CD14-positive monocyte (primary cell): ENCODE results near the gene NLGN1. TPM values are rescaled to one million over a fixed set of nuclear protein-coding genes. Genes with fewer than 3 reads are reported as not detected.

Source experiments
- DNase-seq, 3 donors: peaks; one replicate each; pipeline ENCODE4 v3.0.0-alpha.2; 2011 to 2022
- H2AFZ ChIP-seq: 2 replicates; pipeline ENCODE4 v1.6.0; 2012; ENCODE audit warnings: mild to moderate bottlenecking, low read depth, low read length, inconsistent platforms; ENCODE audit not compliant: insufficient read depth, poor library complexity, severe bottlenecking
- H3K27ac ChIP-seq, 2 donors: 1 replicate in 1 of 2; 2 replicates in 1 of 2; pipeline ENCODE4 v1.5.1; 2012 to 2013; ENCODE audit warnings: low read length in 2 of 2, control low read depth in 1 of 2, inconsistent platforms in 1 of 2, low read depth in 1 of 2, mild to moderate bottlenecking in 1 of 2
- H3K27me3 ChIP-seq, 2 donors: one replicate each; pipeline versions ENCODE4 v1.6.0 to v1.6.1; 2011 to 2013; ENCODE audit warnings: low read length in 2 of 2; ENCODE audit not compliant: control insufficient read depth in 2 of 2, insufficient read depth in 2 of 2
- H3K36me3 ChIP-seq, 2 donors: replicated peaks in 1 of 2; 1 replicate in 1 of 2; 2 replicates in 1 of 2; pipeline versions ENCODE4 v1.5.1 to v1.6.1; 2012 to 2013; ENCODE audit warnings: low read length in 2 of 2, control low read depth in 1 of 2, inconsistent platforms in 1 of 2, mild to moderate bottlenecking in 1 of 2; ENCODE audit not compliant: insufficient read depth in 2 of 2, control insufficient read depth in 1 of 2
- H3K4me1 ChIP-seq, 2 donors: 1 replicate in 1 of 2; 2 replicates in 1 of 2; pipeline versions ENCODE4 v1.5.1 to v1.6.1; 2012 to 2013; ENCODE audit warnings: low read length in 2 of 2, control low read depth in 1 of 2, inconsistent platforms in 1 of 2, mild to moderate bottlenecking in 1 of 2, moderate library complexity in 1 of 2; ENCODE audit not compliant: insufficient read depth in 2 of 2, control insufficient read depth in 1 of 2
- H3K4me2 ChIP-seq: replicated peaks from 2 replicates; pipeline ENCODE3; 2012; ENCODE audit warnings: low read length, moderate library complexity, mild to moderate bottlenecking; ENCODE audit not compliant: poor library complexity, severe bottlenecking; ENCODE audit errors: extremely low read depth
- H3K4me3 ChIP-seq, 3 experiments: fragments of 200-600 bp in 1 of 3; sonication (generic) in 1 of 3; replicated peaks in 1 of 3; 1 replicate in 2 of 3; 2 replicates in 1 of 3; pipeline ENCODE4 v1.5.1; 2011 to 2013; ENCODE audit warnings: low read length in 3 of 3, mild to moderate bottlenecking in 3 of 3, control low read depth in 2 of 3, low read depth in 2 of 3, inconsistent platforms in 1 of 3, moderate library complexity in 1 of 3
- H3K79me2 ChIP-seq: 2 replicates; pipeline ENCODE4 v1.6.0; 2012; ENCODE audit warnings: mild to moderate bottlenecking, control low read depth, inconsistent platforms, low read length, moderate library complexity; ENCODE audit not compliant: insufficient read depth
- H3K9ac ChIP-seq: 2 replicates; pipeline ENCODE4 v1.6.0; 2017; ENCODE audit warnings: low read length, mild to moderate bottlenecking; ENCODE audit not compliant: insufficient read depth, poor library complexity, severe bottlenecking
- H3K9me3 ChIP-seq, 2 donors: replicated peaks in 1 of 2; 1 replicate in 1 of 2; 2 replicates in 1 of 2; pipeline versions ENCODE4 v1.5.1 to v1.6.1; 2012 to 2013; ENCODE audit warnings: low read length in 2 of 2, control low read depth in 1 of 2; ENCODE audit not compliant: control insufficient read depth in 1 of 2, insufficient read depth in 1 of 2
- H4K20me1 ChIP-seq: 2 replicates; pipeline ENCODE4 v1.6.0; 2012; ENCODE audit warnings: mild to moderate bottlenecking, low read length, control low read depth, moderate library complexity; ENCODE audit not compliant: insufficient read depth
- H3K27ac Mint-ChIP-seq, 7 donors: one replicate each; pipeline ENCODE4 v1.8.0; 2020; ENCODE audit warnings: mild to moderate bottlenecking in 7 of 7, mixed read lengths in 7 of 7, moderate library complexity in 6 of 7, inconsistent platforms in 2 of 7
- H3K27me3 Mint-ChIP-seq, 3 donors: one replicate each; pipeline ENCODE4 v1.8.0; 2021 to 2022; ENCODE audit warnings: low read depth in 3 of 3, mild to moderate bottlenecking in 3 of 3, mixed read lengths in 3 of 3, moderate library complexity in 3 of 3, inconsistent platforms in 1 of 3
- H3K36me3 Mint-ChIP-seq, 2 donors: one replicate each; pipeline ENCODE4 v1.8.0; 2020; ENCODE audit warnings: mixed read lengths in 2 of 2, inconsistent platforms in 1 of 2, mild to moderate bottlenecking in 1 of 2
- H3K4me1 Mint-ChIP-seq: one replicate; pipeline ENCODE4 v1.8.0; 2020; ENCODE audit warnings: mild to moderate bottlenecking, mixed read lengths
- H3K4me3 Mint-ChIP-seq, 2 donors: one replicate each; pipeline ENCODE4 v1.8.0; 2020; ENCODE audit warnings: mild to moderate bottlenecking in 2 of 2, mixed read lengths in 2 of 2, moderate library complexity in 1 of 2
- H3K9me3 Mint-ChIP-seq, 7 donors: one replicate each; pipeline ENCODE4 v1.8.0; 2020 to 2022; ENCODE audit warnings: mixed read lengths in 7 of 7, mild to moderate bottlenecking in 6 of 7, moderate library complexity in 6 of 7, inconsistent platforms in 2 of 7
- CTCF ChIP-seq: fragments of 200-600 bp; IDR thresholded peaks from one replicate; pipeline ENCODE4 v1.8.0; 2022; ENCODE audit warnings: antibody characterized with exemption, mild to moderate bottlenecking
- WGBS: methylation state at CpG from one replicate; pipeline ENCODE4 v1.1.5; 2013; ENCODE audit warnings: missing lambda C conversion rate; ENCODE audit not compliant: insufficient coverage; 5-methylcytosine and 5-hydroxymethylcytosine counted together
- intact Hi-C, 2 donors: fragments of 100-400 bp; cut with micrococcal nuclease; formaldehyde crosslinking; loops; one replicate each; pipeline versions ENCODE4 v1.15.0 to v1.15.1; 2023
- polyA plus RNA-seq, 3 donors: library from polyadenylated mRNA; depleted of rRNA in 1 of 3; unstranded in 2 of 3; stranded (reverse) in 1 of 3; fragments of 300-500 nt in 2 of 3; fragments of >200 nt in 1 of 3; fragmentation: Illumina TruSeq in 2 of 3; gene quantifications; 1 replicate in 2 of 3; 2 replicates in 1 of 3; pipeline ENCODE4 v1.2.3, GENCODE V29; 2012 to 2021

Gene NLGN1
- polyA plus RNA-seq, 3 donors = not detected

GRCh38 chr3:173774294-173774693 lies 376.8 kb downstream of the NLGN1 start:
- no peaks in the 10 kb centered on the region for H4K20me1 ChIP-seq
- no peaks in the 10 kb centered on the region for H3K36me3 ChIP-seq
- intact Hi-C loops = no loop called here
- H3K4me1 ChIP-seq = no peaks in the 10 kb centered on the region
- Mint-ChIP-seq H3K4me1 (no peaks in the 10 kb centered on the region), H3K36me3 (no peaks in the 10 kb centered on the region), H3K27ac (no peak overlapping the region), H3K9me3 (peaks cover 0 to 5% (median 0%) of the 10 kb centered on the region in 7 donors), H3K27me3 (no peaks in the 10 kb centered on the region), H3K4me3 (no peak overlapping the region)
- H2AFZ ChIP-seq = no peak overlapping the region
- DNase-seq = no peak
- H3K9ac ChIP-seq = no peak overlapping the region
- no peaks in the 10 kb centered on the region for H3K27me3 ChIP-seq
- no peaks in the 10 kb centered on the region for H3K79me2 ChIP-seq
- no peak for TF ChIP-seq CTCF
- no peak overlapping the region for H3K4me3 ChIP-seq
- H3K9me3 ChIP-seq = no peaks in the 10 kb centered on the region
- H3K27ac ChIP-seq = no peak overlapping the region
- H3K4me2 ChIP-seq = no peak overlapping the region

GRCh38 chr3:173778251-173778650 lies 380.7 kb downstream of the NLGN1 start:
- Histone ChIP-seq H3K36me3 (no peaks in the 10 kb centered on the region), H3K79me2 (no peaks in the 10 kb centered on the region), H3K27me3 (no peaks in the 10 kb centered on the region), H3K4me3 (no peak overlapping the region), H3K9ac (no peak overlapping the region), H4K20me1 (no peaks in the 10 kb centered on the region), H3K9me3 (no peaks in the 10 kb centered on the region), H3K27ac (no peak overlapping the region), H2AFZ (no peak overlapping the region), H3K4me1 (no peaks in the 10 kb centered on the region), H3K4me2 (no peak overlapping the region)
- no peak for TF ChIP-seq CTCF
- intact Hi-C loops = no loop called here
- Mint-ChIP-seq H3K27me3 (no peaks in the 10 kb centered on the region), H3K9me3 (peaks cover 0 to 4% (median 0%) of the 10 kb centered on the region in 7 donors), H3K4me1 (no peaks in the 10 kb centered on the region), H3K36me3 (no peaks in the 10 kb centered on the region), H3K4me3 (no peak overlapping the region), H3K27ac (no peak overlapping the region)
- no CpG with 5 or more reads among the region's 2 CpGs for WGBS
- no peak for DNase-seq
